HG02763 (cell line): ENCODE results near the gene WDR82.

Experiments
- ATAC-seq: cut with Tn5 transposase; IDR thresholded peaks from one replicate; pipeline ENCODE4 v1.9.1; 2021; ENCODE audit warnings: mild to moderate bottlenecking, moderate library complexity; ENCODE audit not compliant: unreplicated experiment

WDR82 gene

DNA sequence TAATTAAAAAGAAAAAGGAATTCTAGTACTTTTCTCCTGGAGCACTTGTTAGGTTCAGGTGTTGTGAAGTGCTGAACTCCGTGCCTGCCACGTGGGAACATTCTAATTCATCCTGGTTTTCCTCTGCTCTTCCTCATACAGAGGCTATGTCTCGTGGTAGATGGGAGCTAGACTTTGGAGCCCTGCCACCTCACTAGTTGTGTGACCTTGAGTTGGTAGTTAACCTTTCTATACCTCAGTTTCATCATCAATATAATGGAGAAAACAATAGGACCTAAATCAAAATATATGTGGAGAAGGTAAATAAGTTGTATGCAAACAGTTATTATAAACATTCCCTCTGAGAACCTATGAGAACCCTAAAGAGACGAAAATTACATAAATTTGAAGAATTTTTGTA, 69.9 kb downstream of the WDR82 start:
- no peak for ATAC-seq

DNA sequence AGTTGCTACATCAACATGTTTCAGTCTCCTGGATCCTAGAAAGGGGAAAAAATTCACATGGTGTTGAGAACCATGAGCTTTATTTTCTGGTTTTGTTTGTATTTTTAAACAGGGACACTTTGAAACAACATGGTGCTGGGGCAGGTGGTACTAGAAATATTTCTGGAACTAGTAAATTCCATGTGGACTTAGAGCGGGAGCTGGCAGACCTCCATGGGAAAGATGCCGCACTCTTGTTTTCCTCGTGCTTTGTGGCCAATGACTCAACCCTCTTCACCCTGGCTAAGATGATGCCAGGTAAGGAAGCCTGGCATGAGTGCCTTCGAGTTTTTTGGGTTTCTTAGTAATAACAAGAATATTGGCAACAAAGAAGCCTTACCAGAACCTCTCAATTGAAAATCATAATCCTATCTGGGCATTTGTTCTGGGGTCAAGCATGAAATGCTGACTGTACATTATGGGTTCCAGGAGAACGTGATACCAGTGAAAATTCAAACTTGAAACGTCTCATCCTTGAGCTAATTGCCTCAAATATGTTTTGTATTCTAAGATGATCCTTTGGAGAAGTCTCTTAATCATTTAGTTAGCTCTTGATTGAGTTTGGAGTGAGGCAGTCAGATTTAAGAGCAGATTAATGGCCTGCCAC, 72.6 kb downstream of the WDR82 start:
- no peak for ATAC-seq
